Activated gamma-delta T cell treated with Interleukin-2 at 50 U/mL for 16 hours (primary cell): ENCODE data around the gene ANKH.
A peak's percentile ranks its signal among the peaks of the same experiment; 100 is the strongest.

Experiments used
- DNase-seq: peaks from one replicate; pipeline ENCODE4 v3.0.0-alpha.2; 2020

Gene ANKH

GRCh38 chr5:14678773-14679334 lies 192.7 kb downstream of the ANKH start:
- DNase-seq: no peak

DNA sequence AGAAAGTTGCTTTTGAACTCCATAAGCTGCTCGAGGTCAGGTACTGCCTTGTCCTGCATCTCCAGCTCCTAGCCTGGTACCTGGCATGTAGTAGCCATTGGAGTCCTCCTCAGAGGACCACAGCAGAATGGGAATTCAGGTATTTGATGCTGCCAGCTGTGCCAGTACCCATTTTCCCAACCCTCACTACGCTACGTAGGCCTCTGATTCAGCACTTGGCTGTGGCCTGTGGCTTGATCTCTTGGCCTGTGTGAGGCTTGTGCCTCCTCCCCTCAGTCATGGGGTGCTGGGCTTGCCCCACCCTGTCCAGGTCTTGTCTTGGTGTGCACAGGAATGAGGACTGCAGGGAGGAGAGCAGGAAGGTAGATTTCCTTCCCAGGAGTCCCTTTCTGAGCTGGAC lies 195.3 kb downstream of the ANKH start:
- no peak for DNase-seq

DNA sequence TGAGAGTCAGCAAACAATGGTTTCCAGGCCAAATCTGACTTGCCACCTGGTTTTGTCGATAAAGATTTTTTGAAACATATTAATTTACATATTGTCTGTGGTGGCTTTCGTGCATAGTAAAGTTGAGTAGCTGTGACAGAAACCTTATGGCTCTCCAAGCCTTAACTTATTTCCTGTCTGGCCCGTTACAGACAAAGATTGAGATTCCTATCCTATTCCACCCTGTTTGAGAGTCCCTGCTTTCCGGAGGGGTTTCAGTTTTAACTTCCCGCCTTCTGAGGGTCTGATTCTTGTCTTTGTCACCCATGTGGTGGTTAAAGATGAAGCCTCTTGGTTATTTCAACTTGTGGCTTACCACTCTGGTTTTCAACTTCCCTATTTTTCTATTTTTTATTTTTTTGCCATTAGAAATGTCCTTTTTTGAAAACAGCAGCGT lies 195.7 kb downstream of the ANKH start:
- DNase-seq: no peak

DNA sequence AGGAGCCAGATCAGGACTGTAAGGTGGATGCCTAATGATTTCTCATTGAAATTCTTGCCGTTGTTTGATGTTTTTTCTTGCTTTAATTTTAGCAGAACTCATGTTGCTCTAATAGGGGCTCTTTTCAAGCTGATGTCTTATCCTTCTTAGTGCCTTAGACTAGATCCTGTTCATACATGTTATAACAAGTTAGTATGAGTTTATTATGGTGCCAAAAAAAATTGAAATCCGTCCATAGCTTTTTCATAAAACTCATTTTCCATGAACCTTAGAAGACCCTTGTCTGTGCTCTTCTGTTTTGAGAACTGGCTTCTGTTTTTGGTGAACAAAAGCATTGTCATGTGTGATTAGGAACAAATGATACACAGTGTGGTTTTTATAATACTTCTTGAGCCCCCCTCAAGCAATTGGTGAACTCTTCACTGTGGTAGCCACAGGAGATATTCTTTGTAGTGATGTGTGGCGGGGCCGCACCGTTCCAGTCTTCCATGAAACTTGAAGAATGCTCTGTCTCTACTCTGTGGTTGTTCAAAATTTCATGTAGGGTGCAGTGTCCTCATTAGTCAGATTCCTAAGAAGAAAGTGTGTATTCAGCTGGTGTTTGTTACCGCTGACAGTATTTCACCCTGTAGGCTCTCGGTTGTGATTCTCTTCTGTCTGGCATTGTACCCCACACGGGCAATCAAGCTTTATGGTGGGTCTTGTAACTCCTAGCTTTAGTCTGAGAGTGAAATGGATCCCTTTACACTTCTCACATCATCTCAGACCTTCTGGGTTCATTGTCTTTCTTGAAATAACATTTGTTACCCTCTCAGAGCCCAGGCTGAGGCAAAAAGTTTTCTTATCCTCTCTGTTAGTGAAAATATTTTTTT lies 196.4 kb downstream of the ANKH start:
- DNase-seq: no peak

DNA sequence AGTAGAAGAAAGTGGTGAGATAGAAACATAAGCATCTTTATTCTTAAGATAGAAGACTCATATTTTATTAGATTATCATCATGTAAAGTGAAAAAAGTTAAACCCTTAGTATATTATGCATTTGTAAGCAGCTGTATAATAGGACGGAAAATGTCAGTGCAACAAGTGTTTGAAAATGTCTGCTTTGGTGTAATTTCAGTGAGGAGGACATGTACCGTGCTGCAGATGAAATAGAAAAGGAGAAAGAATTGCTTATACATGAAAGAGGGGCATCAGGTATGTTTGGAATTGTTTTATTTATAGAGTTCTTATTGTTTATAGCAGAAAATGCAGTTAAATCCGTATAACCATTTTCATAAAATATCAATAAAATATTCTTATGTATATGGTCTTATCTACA lies 198.1 kb downstream of the ANKH start:
- DNase-seq: no peak

DNA sequence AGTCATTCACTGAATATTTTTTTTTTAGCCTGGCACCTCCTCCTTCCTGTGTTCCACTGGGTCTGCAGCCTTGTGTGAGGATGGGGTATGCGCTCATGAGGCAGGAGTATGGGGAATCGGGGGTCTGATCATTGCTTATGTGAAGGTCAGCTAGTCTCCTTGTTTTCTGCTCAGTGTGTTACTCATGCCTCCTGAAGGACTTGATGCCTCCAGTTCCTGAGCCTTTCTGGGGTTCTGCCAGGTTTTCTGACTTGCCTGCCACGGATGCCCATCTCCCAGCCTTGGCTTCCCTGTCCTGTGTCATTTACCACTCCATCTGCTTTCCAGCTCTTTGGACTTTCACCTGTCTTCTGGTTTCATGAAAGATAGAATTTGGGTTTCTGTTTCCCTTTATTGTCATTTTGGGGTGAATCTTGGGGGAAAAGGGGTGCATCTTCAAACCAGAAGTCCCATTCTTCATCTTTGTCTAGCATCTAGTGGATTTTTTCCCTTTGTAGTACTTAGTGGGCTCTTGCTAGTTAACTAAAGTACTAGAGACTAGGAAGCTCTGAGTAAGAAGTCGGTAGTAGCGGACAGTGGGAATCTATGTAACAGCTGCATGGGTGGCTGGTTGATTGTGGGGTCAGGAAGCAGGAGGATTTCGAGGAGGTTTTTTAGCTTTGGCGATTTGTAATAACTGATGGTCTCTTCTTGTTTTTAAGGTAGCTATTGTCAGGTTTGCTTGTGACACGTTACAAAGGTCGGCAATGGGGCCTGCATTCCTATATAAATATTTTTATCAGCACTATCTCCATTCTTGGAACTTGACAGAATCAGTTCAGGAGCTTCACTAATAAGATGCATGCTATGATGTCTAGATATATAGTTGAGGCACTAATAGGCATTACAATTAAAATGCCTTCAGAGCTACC lies 198.8 kb downstream of the ANKH start:
- no peak for DNase-seq

GRCh38 chr5:14672082-14672481 lies 199.5 kb downstream of the ANKH start:
- no peak for DNase-seq

- DNase-seq: no peak
These were observed 200.2 kb downstream of the ANKH start for GRCh38 chr5:14671414-14671813.

- DNase-seq: no peak
These were observed 201.6 kb downstream of the ANKH start for GRCh38 chr5:14669975-14670374.

GRCh38 chr5:14669415-14669814 lies 202.2 kb downstream of the ANKH start:
- DNase-seq: no peak

DNA sequence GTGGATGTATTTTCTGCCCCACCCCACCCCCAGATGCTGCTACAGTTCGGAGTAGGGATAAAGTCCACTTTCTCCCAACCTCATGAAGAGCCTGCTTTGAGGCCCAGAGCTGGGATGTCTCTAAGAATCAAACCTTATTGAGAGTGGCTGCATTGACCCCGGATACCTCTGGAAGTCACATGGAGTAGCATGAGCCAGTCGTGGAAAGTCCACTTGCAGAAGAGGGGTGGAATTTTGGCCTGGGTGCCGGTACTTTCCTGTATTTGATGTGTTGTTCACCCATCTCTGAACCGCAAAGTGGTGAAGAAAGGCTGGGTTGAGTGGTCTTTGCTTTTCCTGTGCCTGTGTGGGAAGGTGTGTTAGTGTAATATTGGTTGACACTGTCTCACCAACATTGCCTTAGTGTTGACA lies 203.4 kb downstream of the ANKH start:
- peak; percentile 48 for DNase-seq

- DNase-seq: no peak
These were observed 203.8 kb downstream of the ANKH start for GRCh38 chr5:14667770-14668169.

GRCh38 chr5:14667290-14667689 lies 204.3 kb downstream of the ANKH start:
- DNase-seq: no peak

DNA sequence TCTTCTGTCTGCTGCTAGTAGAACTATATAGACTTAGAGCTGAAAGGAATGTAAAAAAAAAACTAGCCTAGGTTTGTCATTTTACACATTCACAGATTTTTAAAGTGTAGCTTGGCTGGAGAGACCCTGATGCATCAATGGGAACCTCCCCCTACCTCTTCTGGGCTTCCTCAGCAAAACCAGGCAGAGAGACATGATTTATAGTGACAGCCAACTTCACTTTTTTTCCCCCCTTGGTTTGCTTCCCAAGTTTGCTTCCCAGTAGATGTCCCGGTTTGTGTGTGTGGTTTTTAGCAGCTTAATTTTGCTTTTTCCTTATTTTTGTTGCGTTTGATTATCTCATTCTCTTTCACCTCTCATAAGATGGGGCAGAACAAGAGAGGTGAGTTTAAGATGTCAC lies 205.2 kb downstream of the ANKH start:
- no peak for DNase-seq

GRCh38 chr5:14665949-14666348 lies 205.6 kb downstream of the ANKH start:
- DNase-seq: peak; percentile 52

DNA sequence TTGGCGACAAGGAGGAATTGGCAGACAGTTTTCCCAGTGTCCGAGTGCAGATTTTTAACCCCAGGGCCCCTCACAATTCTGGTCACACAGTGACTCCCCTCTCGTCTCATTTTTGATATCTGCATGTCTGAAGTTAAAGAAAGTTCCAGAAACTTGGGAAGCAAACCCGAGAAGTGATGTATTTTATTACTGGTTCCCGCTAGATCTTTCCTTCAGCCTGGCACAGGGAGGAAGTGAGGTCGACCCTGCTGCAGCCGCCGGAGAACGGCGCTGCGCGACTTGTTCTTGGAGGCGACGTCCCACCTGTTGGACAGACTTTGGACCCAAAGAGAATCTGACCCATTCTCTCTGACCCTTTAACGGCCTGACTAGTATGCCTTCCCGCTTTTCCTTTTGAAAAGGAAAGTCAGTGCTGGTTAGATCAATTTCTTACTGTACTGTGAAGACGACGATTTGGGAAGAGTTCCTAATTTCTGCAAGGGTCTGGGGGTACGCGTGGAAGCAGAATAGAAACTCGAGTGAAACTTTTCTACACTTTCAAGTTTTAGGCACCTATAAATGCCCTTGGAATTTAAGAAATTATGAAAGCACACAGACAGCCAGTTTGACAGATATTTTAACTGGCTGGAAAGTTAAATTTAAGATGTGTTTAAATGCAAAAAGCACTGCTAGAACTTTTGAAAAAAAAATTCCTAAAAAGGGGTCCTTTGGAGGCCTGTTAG lies 206.3 kb downstream of the ANKH start:
- DNase-seq: no peak

DNA sequence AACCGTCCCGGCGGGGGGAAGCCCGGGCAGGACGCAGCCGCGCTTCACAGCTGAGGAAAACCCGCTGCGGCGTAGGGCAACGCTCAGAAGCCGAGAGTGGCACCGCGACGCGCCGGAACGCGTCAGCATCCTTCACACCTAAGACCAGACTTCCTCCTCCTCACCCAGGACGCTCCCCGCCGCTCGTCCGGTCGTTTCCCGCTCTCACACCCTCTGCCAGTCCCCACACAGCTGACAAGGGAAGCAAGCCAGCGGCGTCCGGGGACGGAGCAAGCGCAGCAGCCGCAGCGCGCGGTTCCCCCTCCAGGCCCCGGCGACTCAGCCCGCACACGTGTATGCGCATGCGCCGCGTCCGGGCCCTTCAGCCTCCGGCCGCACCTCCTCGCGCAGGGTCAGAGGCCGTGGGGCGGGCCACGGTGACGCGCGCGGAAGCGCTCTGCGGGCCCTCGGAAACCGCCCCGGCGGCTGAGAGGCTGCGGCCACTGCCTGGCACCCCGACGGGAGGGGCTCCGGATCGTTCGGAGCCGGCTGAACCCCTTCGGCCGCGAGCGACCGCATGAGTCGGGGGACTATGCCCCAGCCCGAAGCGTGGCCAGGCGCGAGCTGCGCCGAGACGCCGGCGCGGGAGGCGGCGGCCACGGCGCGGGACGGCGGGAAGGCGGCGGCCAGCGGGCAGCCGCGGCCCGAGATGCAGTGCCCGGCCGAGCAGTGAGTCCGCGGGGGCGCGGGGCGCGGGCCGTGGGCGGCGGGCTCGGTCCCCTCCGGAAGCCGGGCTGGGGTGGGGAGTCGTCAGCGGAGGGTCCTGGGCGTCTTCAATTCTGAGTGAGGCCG lies 207.1 kb downstream of the ANKH start, which contains the start of gene OTULIN:
OTULIN (plus strand) TSS at position 449 of the 831 bp plus-strand sequence; CDS start at position 557, 108 bp downstream.
- peak; percentile 78 for DNase-seq

GRCh38 chr5:14663734-14664269 lies 207.8 kb downstream of the ANKH start:
- no peak for DNase-seq

DNA sequence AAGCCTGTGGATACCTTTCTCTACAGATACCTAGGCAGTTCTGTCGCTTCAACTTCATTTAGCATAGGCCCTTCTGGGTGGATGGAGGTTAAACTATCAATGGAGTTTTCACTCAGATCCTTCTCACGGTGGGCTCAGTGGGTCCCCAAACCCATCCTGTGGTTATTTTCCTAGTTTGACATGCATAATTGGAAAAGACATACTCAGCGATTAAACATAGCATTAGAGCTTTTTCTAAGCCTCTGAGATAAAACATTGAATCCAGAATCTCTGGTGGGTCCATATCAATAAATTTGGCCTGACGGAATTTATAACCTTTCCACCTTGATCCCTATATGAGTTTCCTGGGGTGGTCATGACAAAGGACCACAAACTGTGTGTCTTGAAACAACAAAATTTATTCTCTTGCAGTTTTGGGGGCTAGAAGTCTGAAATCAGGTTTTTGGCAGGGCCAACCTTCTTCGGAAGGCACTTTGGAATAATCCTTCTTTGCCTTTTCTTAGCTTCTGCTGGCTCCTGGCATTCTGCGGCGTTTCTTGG lies 208.8 kb downstream of the ANKH start:
- DNase-seq: no peak

DNA sequence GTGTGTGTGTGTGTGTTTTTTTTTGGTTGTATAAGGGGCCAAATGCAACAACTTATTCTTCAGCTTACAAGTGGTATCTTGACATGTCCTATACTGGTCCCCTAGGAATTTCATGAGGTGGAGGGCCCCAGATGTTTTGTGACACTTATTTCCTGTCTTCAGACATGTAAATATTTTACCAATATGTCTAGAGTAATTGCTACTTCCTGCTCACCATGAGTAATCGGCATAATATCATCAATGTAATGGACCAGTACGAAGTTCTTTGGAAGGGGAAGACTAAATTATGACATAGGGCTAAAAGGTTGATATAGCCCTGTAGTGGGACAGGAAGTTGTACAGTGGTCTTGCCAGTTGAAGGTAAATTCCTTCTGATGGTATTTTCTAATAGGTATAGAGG lies 210.7 kb downstream of the ANKH start:
- DNase-seq: no peak
